ENCODE data around the gene NF2.

The NF2 gene

DNA sequence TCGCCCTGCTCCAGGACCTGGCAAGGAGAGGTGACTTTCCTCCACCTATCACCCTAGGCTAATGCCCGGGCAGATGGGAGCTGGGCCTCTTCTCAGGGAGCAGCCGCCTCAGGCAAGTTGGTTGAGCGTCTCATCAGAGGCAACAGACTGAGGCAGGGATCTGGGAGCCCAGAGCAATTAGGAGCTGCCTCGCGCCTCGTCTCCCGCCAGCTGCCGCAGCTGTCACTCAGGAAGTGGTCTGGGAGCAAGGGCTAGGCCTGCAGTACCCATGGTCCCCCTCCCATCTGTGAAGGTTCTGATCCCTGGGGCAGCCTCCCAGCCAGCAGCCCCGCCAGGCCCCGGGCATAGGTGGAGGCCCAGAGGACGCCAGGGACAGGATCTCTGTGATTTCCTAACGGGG is 111.8 kb downstream of the NF2 start:
- Histone ChIP-seq H3F3A (ENCODE audit: insufficient read depth) (no peaks in the 10 kb centered on the region), H3K9me2 (replicated peaks; ENCODE audit: insufficient read depth, low read length) (no peaks in the 10 kb centered on the region), H4K20me1 (ENCODE audit: low read depth, low read length) (no peaks in the 10 kb centered on the region), H3K4me2 (ENCODE audit: low read depth, low read length, poor library complexity, severe bottlenecking) (no peak overlapping the region), H3K27me3 (ENCODE audit: low read length) (no peaks in the 10 kb centered on the region), H3K27ac (ENCODE audit: low read depth, low read length) (no peak overlapping the region), H2AFZ (ENCODE audit: low read depth, low read length, severe bottlenecking) (no peak overlapping the region), H3K9me3 (ENCODE audit: insufficient read depth, low read length) (no peaks in the 10 kb centered on the region), H3K9ac (ENCODE audit: low read length) (no peak overlapping the region), H3K36me3 (ENCODE audit: low read length) (no peaks in the 10 kb centered on the region), H3K79me2 (ENCODE audit: insufficient read depth, low read length) (no peaks in the 10 kb centered on the region), H3K4me3 (ENCODE audit: insufficient read depth, low read length, poor library complexity, severe bottlenecking) (no peak overlapping the region)
- TF ChIP-seq, protein P1, sequence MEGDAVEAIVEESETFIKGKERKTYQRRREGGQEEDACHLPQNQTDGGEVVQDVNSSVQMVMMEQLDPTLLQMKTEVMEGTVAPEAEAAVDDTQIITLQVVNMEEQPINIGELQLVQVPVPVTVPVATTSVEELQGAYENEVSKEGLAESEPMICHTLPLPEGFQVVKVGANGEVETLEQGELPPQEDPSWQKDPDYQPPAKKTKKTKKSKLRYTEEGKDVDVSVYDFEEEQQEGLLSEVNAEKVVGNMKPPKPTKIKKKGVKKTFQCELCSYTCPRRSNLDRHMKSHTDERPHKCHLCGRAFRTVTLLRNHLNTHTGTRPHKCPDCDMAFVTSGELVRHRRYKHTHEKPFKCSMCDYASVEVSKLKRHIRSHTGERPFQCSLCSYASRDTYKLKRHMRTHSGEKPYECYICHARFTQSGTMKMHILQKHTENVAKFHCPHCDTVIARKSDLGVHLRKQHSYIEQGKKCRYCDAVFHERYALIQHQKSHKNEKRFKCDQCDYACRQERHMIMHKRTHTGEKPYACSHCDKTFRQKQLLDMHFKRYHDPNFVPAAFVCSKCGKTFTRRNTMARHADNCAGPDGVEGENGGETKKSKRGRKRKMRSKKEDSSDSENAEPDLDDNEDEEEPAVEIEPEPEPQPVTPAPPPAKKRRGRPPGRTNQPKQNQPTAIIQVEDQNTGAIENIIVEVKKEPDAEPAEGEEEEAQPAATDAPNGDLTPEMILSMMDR (IDR thresholded peaks at IDR 0.05; ENCODE audit: insufficient read depth, low read length, poor library complexity, severe bottlenecking) = no peak
- no peak for TF ChIP-seq EZH2phosphoT487 (conservative IDR thresholded peaks at IDR 0.05; ENCODE audit: low read length)

DNA sequence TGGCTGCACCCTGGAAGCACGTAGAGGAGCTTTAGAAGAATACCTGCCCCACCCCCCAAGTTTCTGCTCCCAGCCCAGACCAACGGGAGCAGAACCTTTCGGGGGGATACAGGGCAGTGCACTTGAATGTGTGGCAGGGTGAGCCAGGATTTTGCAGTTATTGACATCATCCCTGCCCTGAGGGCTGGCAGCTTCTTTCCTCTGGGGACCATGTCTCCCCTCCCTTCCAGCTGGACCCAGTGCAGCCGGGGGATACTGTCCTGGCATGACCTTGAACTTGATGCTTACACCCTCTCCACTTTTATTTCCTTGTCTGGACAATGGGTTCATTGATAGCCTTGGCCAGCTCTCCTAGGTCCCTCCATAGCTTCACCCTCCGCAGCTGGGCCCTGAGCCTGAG is 112.3 kb downstream of the NF2 start:
- H3K27me3 ChIP-seq (ENCODE audit: low read length) = no peaks in the 10 kb centered on the region
- H3K9ac ChIP-seq (ENCODE audit: low read length) = no peak overlapping the region
- H3K4me3 ChIP-seq (ENCODE audit: insufficient read depth, low read length, poor library complexity, severe bottlenecking) = no peak overlapping the region
- H4K20me1 ChIP-seq (ENCODE audit: low read depth, low read length) = no peaks in the 10 kb centered on the region
- H2AFZ ChIP-seq (ENCODE audit: low read depth, low read length, severe bottlenecking) = no peak overlapping the region
- no peaks in the 10 kb centered on the region for H3K79me2 ChIP-seq (ENCODE audit: insufficient read depth, low read length)
- H3K36me3 ChIP-seq (ENCODE audit: low read length) = no peaks in the 10 kb centered on the region
- no peaks in the 10 kb centered on the region for H3K9me3 ChIP-seq (ENCODE audit: insufficient read depth, low read length)
- no peaks in the 10 kb centered on the region for H3F3A ChIP-seq (ENCODE audit: insufficient read depth)
- H3K27ac ChIP-seq (ENCODE audit: low read depth, low read length) = no peak overlapping the region
- H3K4me2 ChIP-seq (ENCODE audit: low read depth, low read length, poor library complexity, severe bottlenecking) = no peak overlapping the region
- TF ChIP-seq EZH2phosphoT487 (conservative IDR thresholded peaks at IDR 0.05; ENCODE audit: low read length) = no peak
- TF ChIP-seq, protein P1 (IDR thresholded peaks at IDR 0.05; ENCODE audit: insufficient read depth, low read length, poor library complexity, severe bottlenecking) = no peak
- H3K9me2 ChIP-seq (replicated peaks; ENCODE audit: insufficient read depth, low read length) = no peaks in the 10 kb centered on the region

DNA sequence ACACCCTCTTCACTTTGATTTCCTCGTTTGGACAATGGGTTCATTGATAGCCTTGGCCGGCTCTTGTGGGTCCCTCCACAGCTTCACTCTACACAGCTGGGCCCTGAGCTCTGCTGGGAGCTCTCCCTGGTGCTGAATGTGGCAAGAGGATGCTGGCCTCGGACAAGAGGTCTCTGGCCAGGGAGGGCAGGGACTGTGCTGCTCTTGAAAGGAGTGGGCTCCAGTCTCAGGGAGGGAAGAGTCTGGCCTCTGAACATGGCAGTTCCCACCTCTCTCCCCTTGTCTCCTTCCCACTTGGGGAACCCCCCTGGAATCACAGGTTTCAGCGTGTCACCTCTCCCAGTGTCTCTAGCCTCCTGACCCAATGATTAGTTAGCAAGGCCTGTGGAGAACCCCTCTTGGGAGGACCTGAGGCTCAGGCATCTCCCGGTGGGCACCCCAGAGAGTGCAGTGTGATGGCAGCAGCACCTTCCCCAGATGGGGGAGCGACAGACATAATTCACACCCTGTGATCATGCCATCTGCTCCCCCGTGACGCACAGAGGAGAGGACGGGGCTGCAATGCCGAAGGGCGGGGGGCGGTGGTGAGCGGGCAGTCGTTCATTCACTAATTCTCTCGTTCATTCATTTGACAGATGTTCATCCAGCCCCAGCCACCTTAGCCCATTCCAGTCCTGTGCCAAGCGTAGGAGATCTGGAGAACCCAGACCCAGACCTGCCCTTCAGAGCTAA is 113.5 kb downstream of the NF2 start:
- TF ChIP-seq, protein P1 (IDR thresholded peaks at IDR 0.05; ENCODE audit: insufficient read depth, low read length, poor library complexity, severe bottlenecking) = no peak
- TF ChIP-seq EZH2phosphoT487 (conservative IDR thresholded peaks at IDR 0.05; ENCODE audit: low read length) = no peak
- Histone ChIP-seq H3F3A (ENCODE audit: insufficient read depth) (no peaks in the 10 kb centered on the region), H3K27me3 (ENCODE audit: low read length) (no peaks in the 10 kb centered on the region), H3K27ac (ENCODE audit: low read depth, low read length) (no peak overlapping the region), H3K4me3 (ENCODE audit: insufficient read depth, low read length, poor library complexity, severe bottlenecking) (no peak overlapping the region), H3K4me2 (ENCODE audit: low read depth, low read length, poor library complexity, severe bottlenecking) (no peak overlapping the region), H3K9me2 (replicated peaks; ENCODE audit: insufficient read depth, low read length) (no peaks in the 10 kb centered on the region), H4K20me1 (ENCODE audit: low read depth, low read length) (no peaks in the 10 kb centered on the region), H3K79me2 (ENCODE audit: insufficient read depth, low read length) (no peaks in the 10 kb centered on the region), H3K36me3 (ENCODE audit: low read length) (no peaks in the 10 kb centered on the region), H3K9me3 (ENCODE audit: insufficient read depth, low read length) (no peaks in the 10 kb centered on the region), H2AFZ (ENCODE audit: low read depth, low read length, severe bottlenecking) (no peak overlapping the region), H3K9ac (ENCODE audit: low read length) (no peak overlapping the region)
